B cell (primary cell): ENCODE measurements around the gene YOD1. TPM values are rescaled to one million over a fixed set of nuclear protein-coding genes. Genes with fewer than 3 reads are reported as not detected.

Source experiments
- ATAC-seq: fragments of 200-7000 bp; cut with Tn5 transposase; one replicate; pipeline ENCODE4 v1.10.0; 2021; ENCODE audit warnings: low read depth, mild to moderate bottlenecking, moderate number of reproducible peaks, moderate library complexity
- CTCF ChIA-PET: fragments of 350-600 bp; sonication (Branson Sonifier 250); formaldehyde crosslinking; loops from one replicate; lab custom pipeline; 2021; ENCODE audit warnings: antibody characterized with exemption, inconsistent platforms; lab: Charles Lee
- POLR2A ChIA-PET: fragments of 350-600 bp; sonication (Branson Sonifier 250); formaldehyde crosslinking; loops from one replicate; lab custom pipeline; 2021; ENCODE audit warnings: antibody characterized with exemption; lab: Charles Lee
- DNase-seq: peaks from one replicate; pipeline ENCODE4 v3.0.0; 2013
- H2AFZ ChIP-seq: 2 replicates; pipeline ENCODE4 v1.6.1; 2012; ENCODE audit warnings: mild to moderate bottlenecking, low read depth, low read length; ENCODE audit not compliant: insufficient read depth, poor library complexity, severe bottlenecking
- H3K27ac ChIP-seq, 2 donors: 1 replicate in 1 of 2; 2 replicates in 1 of 2; pipeline ENCODE4 v1.5.1; 2012 to 2013; ENCODE audit warnings: low read length in 2 of 2, mild to moderate bottlenecking in 2 of 2, moderate library complexity in 1 of 2
- H3K27me3 ChIP-seq, 4 experiments: fragments of 200-600 bp in 1 of 4; sonication (generic) in 1 of 4; replicated peaks in 1 of 4; 1 replicate in 2 of 4; 2 replicates in 2 of 4; pipeline versions ENCODE4 v1.6.1 to v1.7.0; 2013 to 2016; ENCODE audit warnings: low read length in 3 of 4, mild to moderate bottlenecking in 2 of 4, mixed read lengths in 1 of 4, moderate library complexity in 1 of 4; ENCODE audit not compliant: insufficient read depth in 4 of 4, control insufficient read depth in 3 of 4; ENCODE audit errors: control extremely low read depth in 1 of 4
- H3K36me3 ChIP-seq, 2 experiments: replicated peaks in 1 of 2; 1 replicate in 1 of 2; 2 replicates in 1 of 2; pipeline versions ENCODE4 v1.6.1 to v1.7.1; 2013; ENCODE audit warnings: low read length in 1 of 2; ENCODE audit not compliant: insufficient read depth in 2 of 2, control insufficient read depth in 1 of 2; ENCODE audit errors: control extremely low read depth in 1 of 2, extremely low read depth in 1 of 2
- H3K4me1 ChIP-seq, 2 donors: fragments of 200-600 bp in 1 of 2; sonication (generic) in 1 of 2; 1 replicate in 1 of 2; 2 replicates in 1 of 2; pipeline versions ENCODE4 v1.5.1 to v1.6.1; 2013 to 2017; ENCODE audit warnings: low read length in 2 of 2; ENCODE audit not compliant: control insufficient read depth in 2 of 2, insufficient read depth in 2 of 2
- H3K4me2 ChIP-seq: replicated peaks from 2 replicates; pipeline ENCODE3; 2012; ENCODE audit warnings: mild to moderate bottlenecking, low read depth, low read length; ENCODE audit not compliant: poor library complexity, severe bottlenecking
- H3K4me3 ChIP-seq, 5 experiments: fragments of 200-600 bp in 1 of 5; sonication (generic) in 1 of 5; 1 replicate in 3 of 5; 2 replicates in 2 of 5; pipeline versions ENCODE4 v1.5.1 to v1.7.0; 2011 to 2016; ENCODE audit warnings: low read length in 4 of 5, mild to moderate bottlenecking in 4 of 5, low read depth in 2 of 5, control low read depth in 1 of 5, moderate library complexity in 1 of 5; ENCODE audit not compliant: insufficient read depth in 1 of 5; ENCODE audit errors: control extremely low read depth in 1 of 5, extremely low read depth in 1 of 5
- H3K79me2 ChIP-seq: fragments of 200-600 bp; sonication (generic); one replicate; pipeline ENCODE4 v1.6.0; 2016; ENCODE audit warnings: low read length; ENCODE audit not compliant: control insufficient read depth, insufficient read depth
- H3K9ac ChIP-seq: fragments of 200-600 bp; sonication (generic); 2 replicates; pipeline ENCODE4 v1.6.1; 2017; ENCODE audit warnings: mild to moderate bottlenecking, low read length, moderate library complexity
- H3K9me3 ChIP-seq, 3 donors: one replicate each; pipeline versions ENCODE4 v1.6.1 to v1.7.1; 2013; ENCODE audit warnings: low read length in 2 of 3; ENCODE audit not compliant: control insufficient read depth in 2 of 3, insufficient read depth in 1 of 3; ENCODE audit errors: control extremely low read depth in 1 of 3
- H4K20me1 ChIP-seq: 2 replicates; pipeline ENCODE4 v1.6.0; 2012; ENCODE audit warnings: mild to moderate bottlenecking, low read length; ENCODE audit not compliant: insufficient read depth, control insufficient read depth, poor library complexity, severe bottlenecking
- H3K27ac Mint-ChIP-seq: one replicate; pipeline ENCODE4 v1.8.0; 2021; ENCODE audit warnings: mixed read lengths
- H3K27me3 Mint-ChIP-seq: one replicate; pipeline ENCODE4 v1.8.0; 2021; ENCODE audit warnings: mixed read lengths
- H3K4me1 Mint-ChIP-seq: one replicate; pipeline ENCODE4 v1.8.0; 2021; ENCODE audit warnings: mixed read lengths
- H3K4me3 Mint-ChIP-seq: one replicate; pipeline ENCODE4 v1.8.0; 2021; ENCODE audit warnings: mixed read lengths
- H3K9me3 Mint-ChIP-seq: one replicate; pipeline ENCODE4 v1.8.0; 2022; ENCODE audit warnings: mixed read lengths; ENCODE audit not compliant: insufficient read depth
- CTCF ChIP-seq: fragments of 200-600 bp; IDR thresholded peaks from one replicate; pipeline ENCODE4 v1.8.0; 2022; ENCODE audit warnings: antibody characterized with exemption, mild to moderate bottlenecking
- EZH2 ChIP-seq: IDR thresholded peaks from 2 replicates; pipeline ENCODE4 v1.6.1; 2012; ENCODE audit warnings: borderline replicate concordance, low read depth, mild to moderate bottlenecking, moderate library complexity, low read length; ENCODE audit not compliant: insufficient read depth, poor library complexity, severe bottlenecking
- WGBS: methylation state at CpG from one replicate; pipeline ENCODE4 v1.1.5; 2013; ENCODE audit warnings: missing lambda C conversion rate; ENCODE audit not compliant: insufficient coverage; 5-methylcytosine and 5-hydroxymethylcytosine counted together
- intact Hi-C: fragments of 100-400 bp; cut with micrococcal nuclease; formaldehyde crosslinking; loops from one replicate; pipeline ENCODE4 v1.10.0; 2022
- polyA plus RNA-seq: library from polyadenylated mRNA; depleted of rRNA; stranded (reverse); fragments of >200 nt; gene quantifications from 2 replicates; pipeline ENCODE4 v1.2.3, GENCODE V29; 2012
- total RNA-seq, 2 donors: library from RNA; stranded (reverse); fragments of 120-200 nt in 1 of 2; gene quantifications; 1 replicate in 1 of 2; 2 replicates in 1 of 2; pipeline versions ENCODE4 v1.2.3 to v1.2.4, GENCODE V29; 2013 to 2022

YOD1 gene
- total and polyA plus RNA-seq, 2 donors (not counting 1 experiment from before 2014, with no cell fraction given), result 2.3 to 9.4 TPM

GRCh38 chr1:207028884-207029650 is 21.9 kb downstream of the YOD1 start:
- Histone ChIP-seq H2AFZ (no peak overlapping the region), H3K27me3 (peaks cover 0 to 36% (median 19%) of the 10 kb centered on the region in 4 experiments), H4K20me1 (no peaks in the 10 kb centered on the region), H3K4me2 (no peak overlapping the region), H3K79me2 (no peaks in the 10 kb centered on the region), H3K9me3 (no peaks in the 10 kb centered on the region), H3K4me1 (no peaks in the 10 kb centered on the region), H3K36me3 (no peaks in the 10 kb centered on the region), H3K4me3 (no peak overlapping the region), H3K27ac (no peak overlapping the region), H3K9ac (no peak overlapping the region)
- POLR2A ChIA-PET, result no interaction called here
- Mint-ChIP-seq H3K27me3 (peaks cover 67% of the 10 kb centered on the region), H3K4me1 (no peaks in the 10 kb centered on the region), H3K4me3 (no peak overlapping the region), H3K9me3 (no peaks in the 10 kb centered on the region), H3K27ac (no peak overlapping the region)
- ATAC-seq (no peak), DNase-seq (no peak)
- CTCF ChIA-PET, result interaction anchor here (1.4 kb wide), 1 partner anchor 11 kb away, joined by 3 read pairs; no protein-coding TSS in a partner anchor
- no peak for TF ChIP-seq EZH2
- TF ChIP-seq CTCF, result no peak
- WGBS, result no CpG with 5 or more reads among the region's 2 CpGs
- intact Hi-C loops, result no loop called here

- Mint-ChIP-seq H3K4me1 (no peaks in the 10 kb centered on the region), H3K4me3 (no peak overlapping the region), H3K27me3 (peaks cover 58% of the 10 kb centered on the region), H3K27ac (no peak overlapping the region), H3K9me3 (no peaks in the 10 kb centered on the region)
- H4K20me1 ChIP-seq, result no peaks in the 10 kb centered on the region
- no peak overlapping the region for H3K4me2 ChIP-seq
- no peak overlapping the region for H2AFZ ChIP-seq
- no peak overlapping the region for H3K9ac ChIP-seq
- H3K4me3 ChIP-seq, result no peak overlapping the region
- H3K36me3 ChIP-seq, result no peaks in the 10 kb centered on the region
- intact Hi-C loops, result no loop called here
- H3K79me2 ChIP-seq, result no peaks in the 10 kb centered on the region
- H3K27ac ChIP-seq, result no peak overlapping the region
- ChIA-PET CTCF (no interaction called here), POLR2A (no interaction called here)
- no peaks in the 10 kb centered on the region for H3K4me1 ChIP-seq
- no peak for DNase-seq
- H3K27me3 ChIP-seq, result peaks cover 0 to 36% (median 21%) of the 10 kb centered on the region in 4 experiments
- WGBS, result no CpG with 5 or more reads among the region's 1 CpG
- ATAC-seq, result no peak
- H3K9me3 ChIP-seq, result no peaks in the 10 kb centered on the region
- TF ChIP-seq CTCF (no peak), EZH2 (no peak)
Observed at GRCh38 chr1:207027921-207028320, 23.1 kb downstream of the YOD1 start.
